Upper lobe of left lung (tissue), 6 donors: ENCODE measurements around the gene AQR. TPM values are rescaled to one million over a fixed set of nuclear protein-coding genes. Genes with fewer than 3 reads are reported as not detected.
"Not testable (repeated sequence)": the region's sequence is repeated elsewhere in the genome, so short reads cannot be mapped to it uniquely, and the experiment has no call there.

Experiments
- ATAC-seq, 2 donors: fragments of 200-7000 bp; cut with Tn5 transposase; one replicate each; pipeline ENCODE4 v1.9.1; 2022; ENCODE audit warnings: mild to moderate bottlenecking in 2 of 2, moderate library complexity in 2 of 2; ENCODE audit not compliant: low FRiP score in 2 of 2
- DNase-seq, 2 donors: peaks; one replicate each; pipeline ENCODE4 v3.0.0-alpha.2; 2019 to 2020
- H3K27ac ChIP-seq, 4 donors: fragments of 200-600 bp; sonication (generic); one replicate each; pipeline ENCODE4 v1.5.1; 2016 to 2019
- H3K27me3 ChIP-seq, 4 donors: fragments of 200-600 bp; sonication (generic); one replicate each; pipeline ENCODE4 v1.5.1; 2017 to 2019
- H3K36me3 ChIP-seq, 4 donors: fragments of 200-600 bp; sonication (generic); one replicate each; pipeline ENCODE4 v1.5.1; 2016 to 2019
- H3K4me1 ChIP-seq, 4 donors: fragments of 200-600 bp; sonication (generic); one replicate each; pipeline ENCODE4 v1.5.1; 2018 to 2019
- H3K4me3 ChIP-seq, 4 donors: fragments of 200-600 bp; sonication (generic); one replicate each; pipeline ENCODE4 v1.5.1; 2017 to 2019; ENCODE audit warnings: mild to moderate bottlenecking in 2 of 4, moderate library complexity in 1 of 4
- H3K9me3 ChIP-seq, 4 donors: fragments of 200-600 bp; sonication (generic); one replicate each; pipeline ENCODE4 v1.5.1; 2018 to 2019
- EP300 ChIP-seq, 4 donors: sonication (generic); formaldehyde crosslinking; IDR thresholded peaks; one replicate each; pipeline ENCODE4 v1.5.1; 2017; ENCODE audit warnings: antibody characterized with exemption in 4 of 4, control low read depth in 2 of 4
- POLR2A ChIP-seq, 4 donors: fragments of 450-650 bp; IDR thresholded peaks; one replicate each; pipeline ENCODE4 v1.5.1; 2016 to 2017; ENCODE audit warnings: antibody characterized with exemption in 4 of 4, mild to moderate bottlenecking in 2 of 4
- POLR2AphosphoS5 ChIP-seq, 2 donors: sonication (generic); formaldehyde crosslinking; IDR thresholded peaks; one replicate each; pipeline ENCODE4 v1.5.1; 2017; ENCODE audit warnings: antibody characterized with exemption in 2 of 2
- WGBS, 2 donors: methylation state at CpG; one replicate each; pipeline ENCODE4 v1.1.5; 2017 to 2018; 5-methylcytosine and 5-hydroxymethylcytosine counted together
- total RNA-seq, 6 donors: library from RNA; depleted of rRNA in 4 of 6; stranded (reverse); fragments of >200 nt in 4 of 6; gene quantifications; one replicate each; pipeline versions ENCODE4 v1.1.0 to v1.2.1, GENCODE V29; 2016 to 2021
- TF ChIP-seq, protein P1 (sequence below), 6 experiments: fragments of 450-650 bp in 4 of 6; fragments of 200-600 bp in 2 of 6; sonication (generic) in 2 of 6; IDR thresholded peaks; one replicate each; pipeline ENCODE4 v1.5.1; 2016 to 2019; ENCODE audit warnings: antibody characterized with exemption in 6 of 6
- donor health status: DM: no; HTN: no; CAD: no; lungs with moderate emphysema.
- donor health status: DM: no; HTN: yes; CAD: no; lungs with severe emphysema.

Gene AQR
- total RNA-seq, 6 donors from 2014 or later = 9.9 to 40.2 (median 22.6) TPM

- no peak overlapping the region for H3K4me3 ChIP-seq
- 57 to 73% methylated on average over 3 of the region's 3 CpGs for WGBS, 2 donors
- no peaks in the 10 kb centered on the region for H3K27me3 ChIP-seq
- no peak overlapping the region for H3K27ac ChIP-seq
- no peak for TF ChIP-seq EP300 (IDR thresholded peaks at IDR 0.05)
- TF ChIP-seq POLR2A (IDR thresholded peaks at IDR 0.05) = no peak
- no peak for TF ChIP-seq POLR2AphosphoS5 (IDR thresholded peaks at IDR 0.05)
- TF ChIP-seq, protein P1, sequence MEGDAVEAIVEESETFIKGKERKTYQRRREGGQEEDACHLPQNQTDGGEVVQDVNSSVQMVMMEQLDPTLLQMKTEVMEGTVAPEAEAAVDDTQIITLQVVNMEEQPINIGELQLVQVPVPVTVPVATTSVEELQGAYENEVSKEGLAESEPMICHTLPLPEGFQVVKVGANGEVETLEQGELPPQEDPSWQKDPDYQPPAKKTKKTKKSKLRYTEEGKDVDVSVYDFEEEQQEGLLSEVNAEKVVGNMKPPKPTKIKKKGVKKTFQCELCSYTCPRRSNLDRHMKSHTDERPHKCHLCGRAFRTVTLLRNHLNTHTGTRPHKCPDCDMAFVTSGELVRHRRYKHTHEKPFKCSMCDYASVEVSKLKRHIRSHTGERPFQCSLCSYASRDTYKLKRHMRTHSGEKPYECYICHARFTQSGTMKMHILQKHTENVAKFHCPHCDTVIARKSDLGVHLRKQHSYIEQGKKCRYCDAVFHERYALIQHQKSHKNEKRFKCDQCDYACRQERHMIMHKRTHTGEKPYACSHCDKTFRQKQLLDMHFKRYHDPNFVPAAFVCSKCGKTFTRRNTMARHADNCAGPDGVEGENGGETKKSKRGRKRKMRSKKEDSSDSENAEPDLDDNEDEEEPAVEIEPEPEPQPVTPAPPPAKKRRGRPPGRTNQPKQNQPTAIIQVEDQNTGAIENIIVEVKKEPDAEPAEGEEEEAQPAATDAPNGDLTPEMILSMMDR (IDR thresholded peaks at IDR 0.05) = no peak
- H3K4me1 ChIP-seq = no peaks in the 10 kb centered on the region
- H3K36me3 ChIP-seq = no peaks in the 10 kb centered on the region
- DNase-seq = no peak
- ATAC-seq = no peak
- H3K9me3 ChIP-seq = no peaks in the 10 kb centered on the region
These were observed 147.7 kb downstream of the AQR start for GRCh38 chr15:34821831-34822230.

DNA sequence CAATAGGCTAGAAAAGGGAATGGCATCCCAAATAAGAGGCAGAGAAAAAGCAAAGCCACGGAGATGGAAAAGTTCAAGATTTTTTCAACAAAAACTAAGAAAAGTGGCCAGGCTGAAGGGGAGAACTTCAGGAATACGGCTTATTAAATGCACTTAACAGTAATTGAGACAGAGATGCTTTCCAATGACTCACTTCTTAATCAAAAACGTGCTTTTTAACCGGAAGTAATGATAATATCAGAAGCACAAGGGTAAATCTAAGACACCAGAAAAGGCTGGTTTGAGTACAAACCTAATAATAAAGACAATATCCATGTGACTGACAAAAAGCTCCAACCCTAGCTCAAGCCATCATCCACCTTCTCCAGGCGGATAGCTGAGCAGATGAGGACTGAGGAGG, 149.4 kb downstream of the AQR start:
- no peak for ATAC-seq
- no peaks in the 10 kb centered on the region for H3K9me3 ChIP-seq

DNA sequence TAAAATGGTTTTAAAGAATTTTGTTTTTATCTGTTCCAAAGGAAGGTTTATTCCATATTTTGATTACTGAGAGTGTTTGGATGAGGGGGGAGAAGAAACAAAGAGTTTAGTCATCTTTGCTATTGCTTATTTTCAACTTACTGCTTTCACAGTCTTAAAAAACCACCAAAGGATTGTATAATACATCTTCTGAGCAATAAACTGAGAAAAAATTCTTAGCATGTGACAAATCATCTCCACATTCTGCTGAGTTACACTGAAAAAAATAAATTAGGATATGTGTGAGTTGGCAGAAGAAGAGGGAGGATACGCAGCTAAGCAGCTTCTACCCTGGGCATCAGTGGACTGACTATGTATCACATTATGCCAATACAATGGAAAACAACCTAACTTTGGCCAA, 151.0 kb downstream of the AQR start:
- Histone ChIP-seq H3K4me1 (no peaks in the 10 kb centered on the region), H3K27me3 (no peaks in the 10 kb centered on the region), H3K36me3 (no peaks in the 10 kb centered on the region), H3K4me3 (no peak overlapping the region), H3K9me3 (no peaks in the 10 kb centered on the region), H3K27ac (no peak overlapping the region)
- ATAC-seq (no peak), DNase-seq (no peak)
- 90 to 95% methylated on average over 1 of the region's 1 CpG for WGBS, 2 donors
- TF ChIP-seq EP300 (IDR thresholded peaks at IDR 0.05) = no peak
- TF ChIP-seq, protein P1 (IDR thresholded peaks at IDR 0.05) = no peak
- TF ChIP-seq POLR2AphosphoS5 (IDR thresholded peaks at IDR 0.05) = no peak
- TF ChIP-seq POLR2A (IDR thresholded peaks at IDR 0.05) = no peak

More for the DNA sequence above, 149.4 kb downstream of the AQR start:
- DNase-seq = no peak
- H3K4me1 ChIP-seq = no peaks in the 10 kb centered on the region
- H3K4me3 ChIP-seq = no peak overlapping the region
- H3K27ac ChIP-seq = no peak overlapping the region
- TF ChIP-seq, protein P1 (IDR thresholded peaks at IDR 0.05) = no peak
- TF ChIP-seq POLR2AphosphoS5 (IDR thresholded peaks at IDR 0.05) (no peak), EP300 (IDR thresholded peaks at IDR 0.05) (no peak), POLR2A (IDR thresholded peaks at IDR 0.05) (no peak)
- H3K36me3 ChIP-seq = no peaks in the 10 kb centered on the region
- H3K27me3 ChIP-seq = no peaks in the 10 kb centered on the region
- 76% methylated on average over 5 of the region's 5 CpGs for WGBS, 2 donors

DNA sequence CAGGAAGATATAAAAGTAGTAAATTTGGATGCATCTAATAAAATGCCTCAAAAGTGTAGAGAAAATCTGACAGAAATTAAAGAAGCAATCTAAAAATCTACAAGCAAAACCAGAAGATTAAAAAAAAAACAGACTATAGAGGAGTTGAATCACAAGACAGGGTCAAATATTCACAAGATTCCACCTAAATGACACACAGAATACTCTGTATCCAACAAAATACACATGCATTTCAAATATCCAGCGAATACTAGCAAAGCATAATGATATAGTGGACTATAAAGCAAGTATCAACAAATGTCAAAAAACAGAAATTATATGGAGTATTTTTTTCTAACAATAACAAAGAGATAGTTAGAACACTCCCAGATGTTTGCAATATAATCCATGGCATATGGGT, 153.7 kb downstream of the AQR start:
- no peak overlapping the region for H3K4me3 ChIP-seq
- no peaks in the 10 kb centered on the region for H3K36me3 ChIP-seq
- no peak overlapping the region for H3K27ac ChIP-seq
- 68 to 69% methylated on average over 1 of the region's 1 CpG for WGBS, 2 donors
- ATAC-seq (no peak), DNase-seq (no peak)
- no peaks in the 10 kb centered on the region for H3K27me3 ChIP-seq
- no peaks in the 10 kb centered on the region for H3K4me1 ChIP-seq
- no peak for TF ChIP-seq POLR2AphosphoS5 (IDR thresholded peaks at IDR 0.05)
- TF ChIP-seq POLR2A (IDR thresholded peaks at IDR 0.05) = no peak
- no peak for TF ChIP-seq EP300 (IDR thresholded peaks at IDR 0.05)
- TF ChIP-seq, protein P1 (IDR thresholded peaks at IDR 0.05) = no peak
- no peaks in the 10 kb centered on the region for H3K9me3 ChIP-seq

DNA sequence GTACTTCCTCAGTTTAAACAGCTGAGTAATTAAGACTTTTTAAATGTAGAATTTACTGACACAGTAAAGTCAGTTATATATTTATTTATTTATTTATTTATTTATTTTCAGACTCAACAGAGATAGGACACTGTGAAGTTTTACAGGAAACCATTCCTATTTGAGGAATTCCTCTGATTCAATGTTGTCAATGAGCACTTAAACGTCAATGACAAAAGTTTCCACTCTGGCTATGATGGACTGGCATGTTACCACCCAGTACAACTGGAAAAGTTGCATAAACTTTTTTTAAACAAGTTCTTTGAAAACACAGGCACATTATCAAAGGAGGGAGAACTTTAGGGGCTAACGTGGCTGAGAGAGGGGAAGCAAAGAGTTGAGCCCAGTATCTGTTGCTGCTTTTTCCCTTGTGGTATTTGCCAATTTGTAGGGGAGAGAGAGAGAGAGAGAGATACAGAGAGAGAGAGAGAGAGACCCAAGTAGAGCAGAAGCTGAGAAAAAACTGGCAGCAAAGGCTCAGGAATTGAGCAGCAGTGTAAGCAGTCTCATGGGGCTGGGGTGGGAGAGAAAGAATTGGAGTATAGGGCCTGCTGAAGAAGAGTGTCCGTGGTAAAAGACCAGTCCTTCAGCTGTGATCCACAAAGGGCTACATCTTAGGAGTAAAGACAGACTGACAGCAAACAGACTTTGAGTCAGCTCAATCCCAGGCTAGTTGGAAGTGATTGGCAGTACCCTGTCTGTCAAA, 155.9 kb downstream of the AQR start:
- no peak for TF ChIP-seq POLR2AphosphoS5 (IDR thresholded peaks at IDR 0.05)
- no peak overlapping the region for H3K4me3 ChIP-seq
- H3K9me3 ChIP-seq = no peaks in the 10 kb centered on the region
- no peaks in the 10 kb centered on the region for H3K36me3 ChIP-seq
- H3K27me3 ChIP-seq = no peaks in the 10 kb centered on the region
- H3K27ac ChIP-seq = no peak overlapping the region
- DNase-seq (no peak), ATAC-seq (no peak)
- WGBS, 2 donors = 47 to 52% methylated on average over 3 of the region's 3 CpGs
- no peaks in the 10 kb centered on the region for H3K4me1 ChIP-seq

- not testable (repeated sequence) for H3K9me3 ChIP-seq, H3K4me1 ChIP-seq, H3K27ac ChIP-seq, DNase-seq, H3K36me3 ChIP-seq, ATAC-seq, H3K27me3 ChIP-seq, H3K4me3 ChIP-seq
- 66 to 73% methylated on average over 9 of the region's 9 CpGs for WGBS, 2 donors
These were observed 156.6 kb downstream of the AQR start for GRCh38 chr15:34812868-34813365.
